ENCODE measurements around the gene KIAA1549.
"Not testable (repeated sequence)": the region's sequence is repeated elsewhere in the genome, so short reads cannot be mapped to it uniquely, and the experiment has no call there.

KIAA1549 gene

DNA sequence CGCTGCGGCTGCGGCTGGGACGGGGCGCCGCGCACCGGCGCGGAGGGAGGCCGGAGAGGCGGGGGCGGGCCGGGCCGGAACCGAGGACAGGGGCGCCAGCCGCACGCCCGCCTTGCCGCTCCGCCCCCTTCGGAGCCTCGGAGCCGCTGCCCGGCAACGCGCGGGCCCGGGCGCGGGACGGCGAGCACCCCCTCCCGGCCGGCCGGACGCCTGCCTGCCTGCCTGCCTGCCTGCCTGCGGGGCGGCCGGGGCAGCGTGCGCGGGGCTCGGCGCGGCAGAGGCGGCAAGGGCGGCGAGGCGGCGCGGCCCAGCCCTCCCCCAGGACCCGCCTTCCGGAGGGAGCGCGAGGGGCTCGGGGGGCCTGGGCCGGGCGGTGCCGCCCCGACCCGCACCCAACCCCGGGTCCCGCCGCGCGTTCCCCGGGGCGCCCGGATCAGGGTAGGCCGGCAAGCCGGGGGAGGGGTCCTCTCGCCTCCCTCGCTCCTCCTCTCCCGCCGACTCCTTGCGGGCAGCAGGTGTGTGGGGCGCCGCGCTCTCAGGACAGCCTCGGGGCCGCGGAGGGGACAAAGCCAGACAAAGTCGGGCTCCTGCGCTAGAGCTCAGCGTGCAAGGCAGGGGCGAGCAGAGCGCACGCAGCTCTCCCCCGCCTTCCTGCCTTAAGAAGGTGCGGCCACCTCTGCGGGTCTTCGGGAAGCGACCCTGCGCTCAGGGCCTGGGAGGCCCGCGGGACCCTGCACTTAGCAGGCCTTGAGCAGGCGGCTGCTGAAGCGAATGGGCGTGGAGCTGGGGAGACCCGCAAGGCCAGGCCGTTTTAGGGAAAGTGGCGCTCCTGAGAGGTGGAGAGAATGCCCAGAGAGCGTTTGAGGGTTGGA, at the start of gene KIAA1549:
KIAA1549 (minus strand) TSS at position 58 of the 872 bp plus-strand sequence. CDS start 120 bp downstream, outside the sequence.
- DNase-seq (ENCODE audit: low read depth) = peak; percentile 70

DNA sequence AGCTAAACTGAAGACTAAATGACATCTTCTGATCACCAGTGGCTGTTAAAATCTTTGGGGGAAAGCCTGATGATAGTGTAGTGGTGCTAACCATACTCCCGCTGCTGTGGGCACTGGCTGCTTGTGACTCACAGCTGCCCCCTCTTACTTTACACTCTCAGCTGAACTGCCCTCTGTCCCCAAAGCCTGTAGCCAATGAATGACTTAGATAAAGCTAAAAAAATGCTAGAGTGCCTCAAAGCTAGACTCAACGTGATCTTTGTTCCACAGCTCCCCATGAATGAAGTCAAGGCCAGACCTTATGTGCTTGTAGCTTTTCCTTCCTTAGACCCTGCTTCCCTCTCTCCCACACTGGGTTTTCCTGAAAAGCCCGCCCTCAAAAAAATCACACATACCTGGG, 48.2 kb upstream of the KIAA1549 start:
- no peak for DNase-seq (ENCODE audit: low read depth)

DNA sequence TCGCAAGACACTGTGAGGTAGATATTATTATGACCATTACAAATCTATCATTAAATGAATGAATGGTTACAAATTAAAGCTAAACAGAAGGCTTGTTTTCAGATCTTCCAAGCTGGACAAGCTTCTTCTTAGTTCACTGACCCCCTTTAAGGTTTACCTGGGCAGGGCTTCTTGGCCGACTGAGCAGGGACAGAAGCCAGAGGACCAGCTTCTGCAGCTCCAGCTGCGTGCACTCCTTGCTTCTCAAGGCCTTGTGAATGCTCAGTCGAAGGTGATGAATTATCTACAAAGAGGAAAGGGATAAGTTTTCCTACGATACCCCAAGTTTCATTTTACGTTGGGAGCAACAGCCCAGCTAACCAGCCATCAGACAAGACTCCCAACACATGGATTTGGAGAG, 45.4 kb upstream of the KIAA1549 start:
- no peak for DNase-seq (ENCODE audit: low read depth)

DNA sequence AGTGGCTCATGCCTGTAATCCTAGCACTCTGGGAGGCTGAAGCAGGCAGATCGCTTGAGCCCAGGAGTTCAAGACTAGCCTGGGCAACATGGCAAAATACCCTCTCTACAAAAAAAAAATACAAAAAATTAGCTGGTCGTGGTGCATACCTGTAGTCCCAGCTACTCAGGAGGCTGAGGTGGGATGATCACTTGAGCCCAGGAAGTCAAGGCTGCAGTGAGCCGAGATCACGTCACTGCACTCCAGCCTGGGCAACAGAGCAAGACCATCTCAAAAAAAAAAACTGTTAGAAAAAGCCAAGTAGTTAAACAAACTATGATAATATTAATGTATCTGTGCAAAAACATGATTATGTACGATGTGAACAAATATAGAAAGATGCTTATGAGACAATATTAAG, 44.7 kb upstream of the KIAA1549 start:
- not testable (repeated sequence) for DNase-seq (ENCODE audit: low read depth)

DNA sequence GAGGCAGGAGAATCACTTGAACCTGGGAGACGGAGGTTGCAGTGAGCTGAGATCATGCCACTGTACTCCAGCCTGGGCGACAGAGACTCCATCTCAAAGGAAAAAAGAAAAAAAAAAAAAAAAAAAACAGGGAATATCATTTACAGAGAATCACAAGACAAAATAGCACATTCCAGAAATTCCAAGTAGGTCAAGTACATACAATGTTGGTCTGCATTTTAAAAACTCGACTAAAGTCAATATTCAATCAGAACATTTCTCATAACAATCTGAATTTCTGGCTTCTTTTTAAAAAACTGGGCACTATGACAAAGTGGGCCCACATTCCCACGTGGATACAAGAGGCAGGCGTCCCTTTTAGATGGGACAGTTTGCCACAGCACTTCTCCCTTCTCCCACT, 41.9 kb upstream of the KIAA1549 start:
- peak; percentile 18 for DNase-seq (ENCODE audit: low read depth)

DNA sequence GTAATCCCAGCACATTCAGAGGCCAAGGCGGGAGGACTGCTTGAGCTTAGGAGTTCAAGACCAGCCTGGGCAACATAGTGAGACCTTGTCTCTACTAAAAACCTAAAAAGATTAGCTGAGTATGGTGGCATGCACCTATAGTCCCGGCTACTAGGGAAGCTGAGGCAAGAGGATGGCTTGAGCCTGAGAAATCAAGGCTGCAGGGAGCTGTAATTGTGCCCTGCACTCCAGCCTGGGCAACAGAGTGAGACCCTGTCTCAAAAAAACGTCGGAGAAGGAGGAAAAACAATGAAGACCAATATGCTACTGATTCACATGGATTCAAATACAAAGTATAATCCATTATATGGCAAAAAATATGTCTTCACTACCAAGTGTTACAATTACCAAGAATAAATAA, 41.1 kb upstream of the KIAA1549 start:
- DNase-seq (ENCODE audit: low read depth) = no peak

DNA sequence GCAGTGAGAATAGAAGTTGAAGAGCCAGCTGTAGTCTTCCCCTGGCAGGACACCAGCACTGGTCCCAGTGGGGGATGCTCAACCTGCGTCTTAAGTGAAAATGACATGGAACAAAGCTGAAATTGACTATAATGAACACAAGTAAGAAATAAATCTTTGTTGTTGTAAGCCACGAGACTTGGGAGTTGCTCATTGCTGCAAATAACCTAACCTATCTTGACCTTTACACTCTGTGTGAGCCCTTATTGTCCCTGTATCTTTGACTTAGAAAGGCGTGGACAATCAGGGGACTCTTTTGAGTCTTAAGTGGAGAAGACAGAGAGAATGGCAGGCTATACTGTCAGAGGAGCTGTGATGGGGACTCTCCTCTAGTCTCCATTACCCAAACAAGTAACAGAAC, 37.7 kb upstream of the KIAA1549 start:
- DNase-seq (ENCODE audit: low read depth) = no peak

DNA sequence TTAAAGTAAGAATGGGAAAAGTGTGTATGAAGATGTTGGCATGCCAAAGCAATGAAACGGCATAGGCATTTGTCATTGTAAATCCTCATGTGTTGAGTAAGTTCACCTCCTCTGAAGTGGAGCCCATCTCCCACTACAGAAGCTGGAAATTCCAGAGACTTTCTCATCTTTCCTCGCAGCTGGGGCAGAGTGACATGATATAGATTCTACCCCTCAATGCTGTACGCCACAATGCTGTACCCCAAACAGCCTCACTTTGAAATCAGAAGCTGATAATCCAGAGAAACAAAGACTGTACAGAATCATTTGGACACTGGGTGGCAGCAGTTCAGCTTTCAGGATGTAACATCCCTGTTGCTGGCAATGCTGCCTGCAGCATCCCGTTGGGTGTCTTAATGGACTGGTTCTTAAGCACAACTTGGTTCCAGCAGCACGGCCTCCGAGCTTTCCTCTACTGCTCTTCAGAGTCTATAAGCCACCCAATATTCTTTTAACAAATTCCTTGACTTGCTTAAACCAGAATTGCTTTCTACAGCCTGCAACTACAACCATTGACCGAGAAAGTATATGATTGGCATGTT, 35.8 kb upstream of the KIAA1549 start:
- DNase-seq (ENCODE audit: low read depth) = peak; percentile 72

DNA sequence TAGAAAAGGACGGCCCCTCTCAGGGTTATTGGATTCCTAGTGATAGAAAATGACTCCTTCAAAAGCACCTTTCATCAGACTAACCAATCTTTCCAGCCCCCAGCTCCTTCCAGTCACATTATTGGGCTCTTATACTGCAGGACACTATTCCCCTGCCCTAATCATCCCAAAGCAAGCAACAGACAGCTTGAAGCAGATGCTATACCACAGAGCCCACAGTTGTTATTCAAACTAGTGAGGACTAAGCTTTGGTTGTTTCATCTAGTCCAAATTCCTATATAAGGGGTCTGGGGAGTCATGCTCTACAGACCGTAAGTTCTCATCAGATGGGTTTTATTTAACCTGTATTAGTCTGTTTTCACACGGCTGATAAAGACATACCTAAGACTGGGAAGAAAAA, 30.2 kb upstream of the KIAA1549 start:
- DNase-seq (ENCODE audit: low read depth) = no peak

DNA sequence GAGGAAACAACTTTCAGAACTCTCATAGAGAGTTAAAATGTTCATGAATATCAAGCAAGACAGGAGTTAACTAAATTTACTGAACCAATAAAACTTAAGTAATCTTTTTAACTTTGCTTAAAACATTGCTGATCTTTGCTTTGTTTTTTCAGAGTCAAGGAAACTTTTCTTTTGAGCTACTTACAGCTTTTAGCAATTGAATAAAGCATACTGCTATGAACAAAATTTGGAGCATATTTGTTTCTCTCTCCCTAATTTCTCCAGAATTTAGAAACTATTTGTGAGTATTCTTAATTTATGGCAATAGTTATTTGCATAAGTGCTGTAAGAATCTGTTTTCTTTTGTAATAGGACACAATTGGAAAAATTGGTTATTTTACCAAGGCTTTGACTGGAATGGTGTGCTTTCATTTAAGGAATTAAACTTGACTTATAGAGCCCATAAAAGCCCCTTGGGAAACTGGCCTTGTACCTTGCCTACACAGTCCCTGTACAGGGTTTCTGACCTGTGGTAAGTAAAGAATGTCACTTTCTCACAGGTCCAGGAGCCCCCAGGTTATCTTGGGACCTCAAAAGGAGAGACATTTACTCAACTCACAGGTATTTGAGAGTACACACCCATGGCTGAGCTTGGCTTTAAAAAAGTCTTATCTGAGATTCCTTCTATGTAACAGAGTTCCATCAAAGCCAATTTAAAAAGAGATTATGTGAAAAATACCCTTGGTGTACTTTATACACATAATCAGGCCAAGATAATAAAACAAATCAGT, 23.3 kb upstream of the KIAA1549 start:
- no peak for DNase-seq (ENCODE audit: low read depth)

DNA sequence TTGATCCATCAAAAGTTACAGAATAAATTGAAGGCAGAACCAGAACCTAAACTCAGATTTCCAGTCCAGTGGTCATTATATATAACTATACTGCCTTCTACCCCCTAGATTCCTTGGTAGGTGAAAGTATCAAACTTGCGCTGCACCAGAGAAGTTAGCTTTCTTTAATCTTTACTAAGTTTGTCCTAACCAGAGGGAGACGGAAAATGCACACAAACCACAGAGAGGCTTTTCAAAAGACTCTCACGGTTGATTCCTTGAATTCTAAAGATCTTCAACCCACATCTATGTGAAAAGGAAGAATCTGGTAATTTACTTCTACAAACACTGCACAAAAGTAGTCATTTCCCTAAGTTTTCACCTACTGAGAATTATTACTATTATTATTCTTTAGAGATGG, 18.2 kb upstream of the KIAA1549 start:
- no peak for DNase-seq (ENCODE audit: low read depth)

DNA sequence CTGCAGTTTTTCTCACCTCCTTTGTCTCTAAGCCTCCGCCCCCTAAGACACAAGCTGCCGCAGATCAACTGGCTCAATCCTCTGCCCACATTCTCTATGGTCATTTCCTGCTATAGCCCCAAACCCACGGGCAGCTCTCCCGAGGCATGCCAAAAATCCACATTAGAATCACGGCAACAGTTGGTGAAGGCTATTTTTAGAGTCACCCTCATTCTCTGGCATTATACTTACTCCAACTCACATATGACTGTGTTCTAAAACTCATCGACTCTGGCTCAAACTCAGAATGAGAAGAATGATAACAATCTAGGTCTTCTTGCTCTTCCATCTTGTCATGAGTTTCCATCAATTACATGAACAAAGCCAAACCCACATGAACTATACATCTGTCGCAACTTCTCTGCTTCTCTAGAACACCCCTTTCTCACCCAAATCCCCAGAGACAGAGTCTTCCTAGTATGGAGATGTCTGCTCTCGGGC, 10.9 kb upstream of the KIAA1549 start:
- DNase-seq (ENCODE audit: low read depth) = peak; percentile 25

DNA sequence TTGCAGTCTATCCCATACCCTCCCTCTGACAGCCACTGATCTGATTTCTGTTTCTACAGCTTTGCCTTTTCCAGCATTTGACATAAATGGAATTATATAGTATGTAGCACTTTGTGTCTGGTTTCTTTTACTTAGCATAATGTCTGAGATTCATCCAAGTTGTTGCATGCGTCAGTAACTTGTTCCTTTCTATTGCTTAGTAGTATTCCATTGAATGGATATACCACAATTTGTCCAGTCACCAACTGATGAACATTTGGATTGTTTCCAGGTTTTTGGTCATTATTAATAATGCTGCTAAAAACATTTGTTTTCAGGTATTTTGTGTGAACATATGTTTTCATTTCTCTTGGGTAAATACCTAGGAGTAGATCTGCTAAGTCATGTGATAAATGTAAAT, 6.5 kb upstream of the KIAA1549 start:
- DNase-seq (ENCODE audit: low read depth) = no peak

DNA sequence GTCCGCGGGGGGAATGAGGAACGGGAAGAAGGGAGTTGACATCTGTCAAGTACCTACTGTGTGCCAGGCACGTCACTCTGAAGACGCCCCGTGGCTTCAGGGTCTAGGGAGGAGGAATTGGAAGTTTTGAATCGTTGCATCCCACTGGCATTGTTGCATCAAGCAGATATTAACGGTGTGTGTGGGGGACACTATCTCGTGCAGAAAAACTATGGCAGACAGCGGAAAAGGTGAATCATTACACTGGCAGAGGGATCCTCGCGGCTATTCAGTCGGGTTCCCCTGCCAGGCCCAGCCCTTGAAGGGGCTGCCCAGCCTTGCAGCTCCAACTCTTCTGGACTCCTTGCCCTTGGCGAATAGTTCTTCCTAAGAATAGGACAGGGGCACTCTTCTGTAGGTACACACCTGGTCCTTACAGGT, 1.0 kb upstream of the KIAA1549 start:
- no peak for DNase-seq (ENCODE audit: low read depth)

DNA sequence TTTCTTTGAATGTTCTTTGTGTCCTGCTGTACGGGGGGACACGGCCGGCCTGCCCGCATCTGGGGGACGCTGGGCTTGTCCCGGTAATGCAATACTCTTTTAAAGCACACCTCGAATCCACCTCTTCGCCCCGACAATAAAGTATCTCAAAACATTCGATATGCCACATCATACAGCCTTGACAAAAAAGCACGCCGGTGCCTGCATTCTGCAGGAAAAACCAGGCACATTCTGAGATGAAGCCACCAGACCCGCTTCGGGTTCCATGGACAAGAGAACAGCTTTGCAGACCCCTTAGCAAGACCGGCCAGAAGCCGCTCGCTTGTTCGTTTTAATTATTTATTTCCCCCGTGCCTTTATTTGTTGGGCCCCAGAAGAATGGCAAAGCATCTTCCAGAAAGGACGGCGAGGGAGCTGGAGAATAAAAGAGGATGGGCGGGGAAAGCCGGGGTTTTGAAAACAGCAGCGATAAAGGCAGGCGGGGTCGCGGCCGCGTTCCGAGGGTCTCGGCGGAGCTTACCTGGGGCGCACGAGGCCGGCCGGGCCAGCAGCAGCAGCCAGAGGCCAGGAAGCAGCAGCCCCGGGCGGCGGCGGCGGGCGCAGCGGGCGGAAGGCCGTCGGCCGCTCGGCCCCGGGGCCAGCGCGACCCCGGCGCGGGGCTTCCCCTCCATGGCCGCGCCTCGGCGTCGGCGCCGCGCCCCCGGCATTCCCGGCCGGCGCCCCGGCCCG, 462 bp downstream of the KIAA1549 start:
- DNase-seq (ENCODE audit: low read depth) = no peak

DNA sequence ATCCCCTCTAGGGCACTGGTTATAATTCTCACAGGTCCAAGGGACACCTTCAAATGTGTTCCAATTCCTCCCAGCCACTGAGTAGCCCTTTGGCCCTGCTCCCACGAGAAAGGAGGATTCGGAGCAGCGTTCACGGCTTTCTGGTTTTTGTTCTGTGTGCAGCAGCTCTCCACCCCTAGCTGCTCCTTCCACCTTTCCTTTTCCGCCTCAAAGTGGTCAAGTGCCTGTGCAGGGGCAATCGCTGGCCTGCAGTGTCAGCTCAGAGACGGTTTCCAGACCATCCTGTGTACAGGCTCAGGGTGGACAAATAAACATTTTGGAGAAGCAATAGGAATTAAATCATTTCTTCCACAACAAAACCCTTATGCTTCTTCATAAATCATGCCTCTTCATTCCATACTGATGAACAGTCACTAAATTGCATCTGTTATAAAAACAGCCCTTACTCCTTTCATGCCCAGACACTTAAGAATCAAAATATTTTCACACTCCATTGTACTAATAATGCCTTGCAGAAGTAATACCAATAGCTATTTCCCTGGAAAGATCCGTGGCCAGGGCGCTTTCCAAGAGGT, 1.1 kb downstream of the KIAA1549 start:
- DNase-seq (ENCODE audit: low read depth) = peak; percentile 21

DNA sequence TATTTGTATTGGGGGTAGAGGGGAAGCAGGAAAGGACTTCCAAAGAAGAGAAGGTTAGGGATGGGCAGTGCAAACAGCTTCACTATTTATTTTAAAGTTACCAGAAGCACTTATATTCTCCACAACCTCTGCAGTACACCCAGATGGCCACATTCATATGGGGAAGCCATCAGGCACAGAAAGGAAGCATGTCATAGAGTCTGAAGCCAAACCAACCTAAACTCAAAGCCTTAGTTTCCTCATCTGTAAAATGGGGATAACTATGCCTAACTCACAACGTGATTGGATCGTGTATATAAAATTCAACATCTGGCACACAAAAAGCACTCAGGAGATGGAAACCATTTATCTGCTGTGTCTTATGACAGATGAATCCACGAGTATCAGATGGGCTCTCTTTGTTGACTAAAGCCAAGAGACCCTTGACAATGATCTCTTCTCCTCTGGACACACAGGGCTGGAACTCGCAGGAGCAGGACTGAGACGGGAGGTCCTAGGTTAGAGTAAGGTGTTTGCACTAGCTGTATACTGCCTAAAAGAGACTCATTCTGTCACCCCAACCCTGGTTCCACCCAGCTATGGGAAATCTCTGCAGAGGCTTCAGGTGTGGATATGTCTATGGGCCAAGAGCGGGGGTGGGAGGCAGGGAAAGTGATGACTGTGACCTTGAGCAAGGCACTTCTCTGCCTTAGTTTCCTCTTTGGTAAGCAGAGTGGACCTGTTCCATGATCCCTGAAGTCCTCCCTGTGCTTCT, 1.8 kb downstream of the KIAA1549 start:
- DNase-seq (ENCODE audit: low read depth) = peak; percentile 35

DNA sequence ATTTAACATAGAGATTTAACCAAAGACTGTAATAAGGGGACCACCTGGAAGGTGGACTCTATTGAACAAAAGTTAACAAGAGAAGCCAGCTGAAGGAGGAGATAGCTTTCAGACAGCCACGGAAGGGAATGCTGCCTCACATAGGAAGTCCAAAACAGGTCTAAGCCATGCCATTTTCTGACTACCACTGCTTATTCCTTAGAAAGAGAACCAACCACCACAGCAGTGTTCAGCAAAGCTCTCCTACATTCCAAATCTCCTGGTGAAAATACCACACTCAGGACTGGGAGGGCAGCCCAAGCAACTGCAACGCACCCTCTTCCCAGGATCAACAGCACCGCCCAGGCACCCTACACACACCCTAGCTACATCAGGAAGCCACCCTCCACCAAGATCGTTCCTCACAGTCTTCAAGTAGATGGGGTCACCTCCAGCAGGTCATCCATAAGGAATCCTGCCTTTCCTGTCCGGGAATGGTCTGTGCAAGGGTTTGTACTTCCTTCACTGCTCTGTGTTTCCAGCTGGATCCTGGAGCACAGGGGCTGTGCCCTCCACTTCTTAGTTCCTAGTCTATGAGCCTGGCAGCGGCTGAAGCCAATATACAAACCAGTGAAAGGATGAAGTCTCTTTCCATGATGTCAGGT, 2.5 kb downstream of the KIAA1549 start:
- no peak for DNase-seq (ENCODE audit: low read depth)

DNA sequence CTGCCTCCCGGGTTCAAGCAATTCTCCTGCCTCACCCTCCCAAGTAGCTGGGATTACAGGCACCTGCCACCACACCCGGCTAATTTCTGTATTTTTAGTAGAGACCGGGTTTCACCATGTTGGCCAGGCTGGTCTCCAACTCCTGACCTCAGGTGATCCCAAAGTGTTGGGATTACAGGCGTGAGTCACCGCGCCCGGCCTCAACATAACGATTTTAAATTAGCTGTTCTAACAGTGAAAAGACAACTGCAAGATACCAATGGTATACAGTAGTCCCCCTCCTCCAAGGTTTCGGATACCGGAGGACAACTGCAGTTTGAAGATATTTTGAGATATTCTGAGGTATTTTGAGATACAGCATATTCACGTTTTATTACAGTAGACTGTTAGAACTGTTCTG, 5.0 kb downstream of the KIAA1549 start:
- DNase-seq (ENCODE audit: low read depth) = not testable (repeated sequence)

DNA sequence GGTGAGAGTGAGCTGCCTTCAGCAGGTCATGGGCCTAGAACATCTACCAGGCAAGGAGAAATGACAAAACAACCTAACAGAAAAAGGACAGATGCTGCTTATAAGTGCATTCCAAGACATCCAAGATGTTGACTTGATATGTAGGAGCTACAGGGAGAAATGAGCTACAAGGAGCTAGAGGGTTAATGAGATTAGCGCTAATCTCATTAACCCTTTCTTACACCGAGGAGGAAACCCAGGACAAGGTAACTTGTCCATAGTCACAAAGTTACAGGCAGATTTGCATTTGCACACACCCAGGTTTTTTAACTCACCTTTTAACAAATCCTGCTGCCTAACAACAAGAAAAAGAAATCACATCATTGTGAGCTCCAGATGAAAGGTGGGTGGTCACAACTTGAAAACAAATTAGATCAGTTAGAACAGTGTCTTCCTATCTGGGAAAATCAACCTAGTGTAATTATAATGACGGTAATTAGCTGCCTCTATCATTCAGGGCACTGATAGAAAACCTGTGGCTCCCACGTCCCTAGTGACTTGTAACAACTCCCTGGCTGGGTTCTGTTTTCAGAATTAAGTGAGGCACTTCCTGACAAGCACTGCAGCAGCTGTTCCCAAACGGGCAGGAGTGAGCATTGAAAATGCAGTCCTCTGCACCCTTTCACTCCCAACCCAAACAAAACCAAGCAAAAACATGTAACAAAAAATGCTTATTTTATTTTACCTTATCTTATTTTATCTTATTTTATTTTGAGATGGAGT, 5.7 kb downstream of the KIAA1549 start:
- DNase-seq (ENCODE audit: low read depth) = no peak

Data from iris pigment epithelial cell (primary cell).